Renal cortical epithelial cell (primary cell): ENCODE measurements around the gene IL13. TPM values are rescaled to one million over a fixed set of nuclear protein-coding genes. Genes with fewer than 3 reads are reported as not detected.

ENCODE experiments used
- DNase-seq: peaks from one replicate; pipeline ENCODE4 v3.0.0-alpha.2; 2011; ENCODE audit warnings: low read depth
- total RNA-seq: library from RNA; depleted of rRNA; stranded (reverse); fragments of >200 nt; gene quantifications from 2 replicates; pipeline ENCODE4 v1.2.3, GENCODE V29; 2014

IL13 gene
- total RNA-seq, 1 donor from 2014 or later: not detected

DNA sequence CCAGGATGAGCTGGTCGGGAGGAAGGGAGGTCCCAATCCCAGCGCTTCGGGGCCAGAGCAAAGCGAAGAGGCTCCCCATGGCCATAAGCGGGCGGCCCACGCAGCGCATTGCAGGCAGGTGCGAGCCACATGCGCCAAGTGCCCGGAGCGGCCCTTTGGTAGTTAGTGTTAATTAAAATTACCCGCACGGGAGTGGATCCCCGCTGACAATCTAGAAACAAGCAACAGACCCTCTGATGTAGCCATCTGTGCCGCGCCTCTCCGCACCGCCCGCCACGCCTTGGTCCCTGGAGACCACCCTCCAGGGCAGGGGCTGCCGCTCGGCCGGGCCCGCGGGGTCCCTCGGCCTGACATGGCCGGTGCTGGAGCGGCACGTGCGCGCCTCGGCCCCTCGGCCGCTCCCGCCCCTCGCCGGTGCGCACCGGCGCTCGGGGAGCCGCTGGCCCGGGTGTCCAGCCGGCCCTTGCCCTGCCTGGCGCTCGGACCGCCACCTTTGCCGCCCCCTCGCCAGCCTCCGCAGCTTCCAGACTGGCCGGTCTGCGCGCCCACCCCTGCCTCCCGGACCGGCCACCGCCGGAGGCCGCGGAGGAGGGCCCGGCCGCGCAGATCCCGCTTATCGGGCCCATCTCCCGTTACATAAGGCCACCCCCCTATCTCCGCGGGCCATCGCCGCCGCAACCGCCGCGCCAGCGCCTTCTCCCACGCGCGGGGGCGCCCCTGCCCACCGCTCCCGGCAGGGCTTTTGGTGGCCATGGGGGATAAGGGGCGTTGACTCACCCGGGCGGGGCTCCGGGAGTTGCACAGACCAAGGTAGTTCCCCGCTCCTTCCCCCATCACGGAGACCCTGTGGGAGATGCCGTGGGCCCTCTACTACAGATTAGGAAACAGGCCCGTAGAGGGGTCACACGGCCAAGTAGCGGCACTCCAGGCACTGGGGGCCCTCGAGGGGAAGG, 1.9 kb upstream of the IL13 start:
- no peak for DNase-seq

DNA sequence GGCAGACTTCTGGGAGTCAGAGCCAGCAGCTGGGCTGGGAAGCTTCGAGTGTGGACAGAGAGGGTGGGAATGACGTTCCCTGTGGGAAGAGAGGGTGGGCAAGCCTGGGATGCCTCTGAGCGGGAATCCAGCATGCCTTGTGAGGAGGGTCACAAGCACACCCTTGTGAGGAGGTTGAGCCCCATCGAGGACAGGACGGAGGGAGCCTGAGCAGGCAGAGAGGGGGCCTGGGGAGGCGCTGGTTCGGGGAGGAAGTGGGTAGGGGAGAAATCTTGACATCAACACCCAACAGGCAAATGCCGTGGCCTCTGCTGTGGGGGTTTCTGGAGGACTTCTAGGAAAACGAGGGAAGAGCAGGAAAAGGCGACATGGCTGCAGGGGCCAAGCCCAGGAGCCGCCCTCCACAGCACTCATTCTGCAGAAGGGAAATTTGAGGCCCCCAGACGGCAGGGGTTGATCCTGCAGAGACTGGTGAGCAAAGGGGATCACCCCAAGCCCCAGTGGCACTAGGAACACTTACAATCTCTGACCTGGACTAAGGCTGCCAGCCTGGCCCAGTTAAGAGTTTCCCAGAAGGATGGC, 1.1 kb upstream of the IL13 start:
- DNase-seq: no peak

DNA sequence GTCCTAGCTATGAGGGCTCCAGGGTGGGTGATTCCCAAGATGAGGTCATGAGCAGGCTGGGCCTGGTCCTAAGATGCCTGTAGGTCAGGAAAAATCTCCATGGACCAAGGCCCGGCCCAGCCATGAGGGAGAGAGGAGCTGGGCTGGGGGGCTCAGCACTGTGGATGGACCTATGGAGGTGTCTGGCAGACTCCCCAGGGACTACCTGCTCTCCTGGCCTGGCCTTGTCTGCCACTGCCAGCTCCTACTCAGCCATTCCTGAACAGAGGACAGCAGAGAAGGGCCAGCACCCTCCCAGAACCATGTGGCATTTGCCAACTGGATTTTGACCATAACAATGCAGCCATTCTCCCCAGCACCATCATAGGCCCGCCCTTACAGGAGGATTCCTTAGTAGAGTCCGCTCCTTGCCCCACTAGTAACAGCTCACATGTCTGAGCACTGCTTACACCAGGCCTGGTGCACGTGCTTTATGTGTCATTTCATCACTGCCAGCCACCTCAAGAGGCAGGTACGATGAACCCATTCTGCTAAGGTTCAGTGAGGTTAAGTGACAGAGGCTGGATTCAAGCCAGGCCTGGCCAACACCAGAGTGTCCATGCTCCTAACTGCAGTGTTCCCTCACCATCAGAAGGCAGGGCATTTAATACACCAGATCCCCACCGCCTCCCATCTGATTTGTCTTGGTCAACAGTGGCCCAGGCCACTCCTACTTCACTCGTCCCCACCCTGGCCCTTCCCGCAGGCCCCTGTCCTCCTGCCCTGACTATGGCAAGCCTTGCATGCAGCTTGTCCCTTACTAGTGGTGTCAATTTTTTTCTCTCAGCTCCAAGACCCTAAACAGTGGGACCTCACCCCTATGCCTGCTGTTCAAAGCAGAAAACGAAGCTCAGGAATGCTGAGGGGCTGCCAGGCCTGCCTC, 669 bp downstream of the IL13 start:
- DNase-seq: no peak

DNA sequence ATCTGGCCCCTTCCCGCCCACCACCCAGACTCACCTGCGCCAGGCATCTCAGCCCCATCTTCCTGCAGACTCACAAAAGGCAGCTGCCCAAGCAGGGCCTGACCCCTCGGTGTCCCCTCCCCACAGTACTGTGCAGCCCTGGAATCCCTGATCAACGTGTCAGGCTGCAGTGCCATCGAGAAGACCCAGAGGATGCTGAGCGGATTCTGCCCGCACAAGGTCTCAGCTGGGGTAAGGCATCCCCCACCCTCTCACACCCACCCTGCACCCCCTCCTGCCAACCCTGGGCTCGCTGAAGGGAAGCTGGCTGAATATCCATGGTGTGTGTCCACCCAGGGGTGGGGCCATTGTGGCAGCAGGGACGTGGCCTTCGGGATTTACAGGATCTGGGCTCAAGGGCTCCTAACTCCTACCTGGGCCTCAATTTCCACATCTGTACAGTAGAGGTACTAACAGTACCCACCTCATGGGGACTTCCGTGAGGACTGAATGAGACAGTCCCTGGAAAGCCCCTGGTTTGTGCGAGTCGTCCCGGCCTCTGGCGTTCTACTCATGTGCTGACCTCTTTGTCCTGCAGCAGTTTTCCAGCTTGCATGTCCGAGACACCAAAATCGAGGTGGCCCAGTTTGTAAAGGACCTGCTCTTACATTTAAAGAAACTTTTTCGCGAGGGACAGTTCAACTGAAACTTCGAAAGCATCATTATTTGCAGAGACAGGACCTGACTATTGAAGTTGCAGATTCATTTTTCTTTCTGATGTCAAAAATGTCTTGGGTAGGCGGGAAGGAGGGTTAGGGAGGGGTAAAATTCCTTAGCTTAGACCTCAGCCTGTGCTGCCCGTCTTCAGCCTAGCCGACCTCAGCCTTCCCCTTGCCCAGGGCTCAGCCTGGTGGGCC, 1.9 kb downstream of the IL13 start:
- DNase-seq: no peak

DNA sequence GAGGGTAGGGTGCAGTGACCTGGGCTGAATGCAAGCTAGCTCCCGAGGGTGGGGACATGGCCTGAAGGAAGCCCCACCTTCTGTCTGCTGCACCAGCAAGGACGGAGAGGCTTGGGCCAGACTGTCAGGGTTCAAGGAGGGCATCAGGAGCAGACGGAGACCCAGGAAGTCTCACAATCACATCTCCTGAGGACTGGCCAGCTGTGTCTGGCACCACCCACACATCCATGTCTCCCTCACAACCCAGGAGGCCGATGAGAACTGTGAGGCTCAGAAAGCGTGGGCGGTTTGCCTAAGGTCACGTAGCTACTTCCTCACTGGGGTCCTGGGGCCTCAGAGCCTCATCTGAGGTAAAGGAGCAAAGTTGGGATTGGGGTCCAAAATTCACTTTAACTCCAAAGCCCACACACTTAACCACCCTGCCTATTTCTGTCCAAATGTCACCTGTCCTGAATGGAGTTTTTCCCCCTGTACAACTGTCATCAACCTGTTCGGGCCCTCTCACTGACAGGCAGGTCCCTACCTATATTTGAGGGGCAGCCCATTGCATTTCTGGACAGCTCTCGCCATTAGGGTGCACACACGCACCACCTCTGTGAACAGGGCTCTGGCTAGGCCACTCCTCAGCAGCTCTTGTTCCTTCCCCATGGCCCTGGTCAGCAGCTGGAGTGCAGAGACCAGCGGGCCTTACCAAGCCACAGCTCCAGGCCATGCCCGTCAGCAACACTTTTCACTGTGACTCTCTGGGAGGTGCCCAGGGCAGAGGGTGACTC, 3.4 kb downstream of the IL13 start:
- no peak for DNase-seq

DNA sequence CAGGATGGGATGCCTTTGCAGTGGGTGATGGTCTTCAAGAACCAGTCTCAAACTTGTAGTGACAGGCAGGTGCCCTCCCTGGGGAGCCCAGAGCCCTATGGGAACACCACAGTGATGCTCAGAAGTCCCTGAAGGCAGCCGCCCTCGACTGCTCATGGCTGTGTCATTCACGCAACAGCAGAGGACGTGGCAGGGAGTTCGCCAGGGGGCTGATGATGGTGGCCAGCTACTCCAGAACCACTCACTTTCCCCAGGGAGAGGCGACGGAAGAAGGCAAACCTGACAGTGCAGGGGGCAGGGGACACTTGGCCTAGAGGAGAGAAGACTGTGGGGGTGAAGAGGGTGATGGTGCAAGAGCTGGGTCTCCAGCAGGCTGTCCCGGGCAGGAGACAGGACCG, 4.0 kb downstream of the IL13 start:
- no peak for DNase-seq

DNA sequence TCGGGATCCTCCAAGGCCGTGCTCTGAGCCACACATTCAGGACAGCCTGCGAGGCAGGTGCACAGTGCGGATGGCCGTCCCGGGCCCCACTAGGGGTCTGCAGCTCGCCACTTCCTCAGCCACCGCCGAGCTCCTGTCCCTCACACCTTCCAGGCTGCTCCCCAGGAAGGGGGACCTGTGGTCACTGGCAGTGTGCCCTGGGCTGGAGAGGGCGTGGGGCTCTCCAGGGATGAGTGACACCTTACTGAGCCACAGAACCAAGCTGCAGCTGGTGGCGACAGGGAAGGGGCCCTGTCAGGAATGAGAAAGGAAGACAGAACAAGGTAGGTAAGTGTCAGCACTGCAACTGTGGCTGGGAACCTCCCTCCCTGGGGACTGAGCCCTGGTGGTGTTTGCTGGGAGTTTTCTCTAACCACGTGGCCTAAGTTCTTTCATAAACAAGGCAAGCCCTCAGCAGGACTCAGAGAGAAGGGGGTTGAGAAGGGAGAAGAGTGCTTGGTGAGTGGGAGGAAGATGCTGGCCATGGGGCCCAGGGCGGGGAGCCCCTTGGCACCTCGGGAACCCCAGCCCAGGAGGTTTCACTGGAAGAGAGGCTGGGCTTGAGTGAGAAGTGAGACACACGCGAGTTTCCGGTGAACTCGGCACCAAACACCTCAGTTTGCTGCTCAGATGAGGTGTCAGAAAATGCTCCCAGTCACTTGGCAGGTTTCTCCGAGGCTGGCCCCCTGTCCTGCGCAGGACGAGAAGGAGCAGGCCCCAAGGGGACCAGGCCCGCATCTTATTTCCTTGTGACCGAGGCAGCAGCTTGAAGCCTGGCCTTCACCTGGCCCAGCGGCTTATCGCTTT, 5.2 kb downstream of the IL13 start:
- no peak for DNase-seq

DNA sequence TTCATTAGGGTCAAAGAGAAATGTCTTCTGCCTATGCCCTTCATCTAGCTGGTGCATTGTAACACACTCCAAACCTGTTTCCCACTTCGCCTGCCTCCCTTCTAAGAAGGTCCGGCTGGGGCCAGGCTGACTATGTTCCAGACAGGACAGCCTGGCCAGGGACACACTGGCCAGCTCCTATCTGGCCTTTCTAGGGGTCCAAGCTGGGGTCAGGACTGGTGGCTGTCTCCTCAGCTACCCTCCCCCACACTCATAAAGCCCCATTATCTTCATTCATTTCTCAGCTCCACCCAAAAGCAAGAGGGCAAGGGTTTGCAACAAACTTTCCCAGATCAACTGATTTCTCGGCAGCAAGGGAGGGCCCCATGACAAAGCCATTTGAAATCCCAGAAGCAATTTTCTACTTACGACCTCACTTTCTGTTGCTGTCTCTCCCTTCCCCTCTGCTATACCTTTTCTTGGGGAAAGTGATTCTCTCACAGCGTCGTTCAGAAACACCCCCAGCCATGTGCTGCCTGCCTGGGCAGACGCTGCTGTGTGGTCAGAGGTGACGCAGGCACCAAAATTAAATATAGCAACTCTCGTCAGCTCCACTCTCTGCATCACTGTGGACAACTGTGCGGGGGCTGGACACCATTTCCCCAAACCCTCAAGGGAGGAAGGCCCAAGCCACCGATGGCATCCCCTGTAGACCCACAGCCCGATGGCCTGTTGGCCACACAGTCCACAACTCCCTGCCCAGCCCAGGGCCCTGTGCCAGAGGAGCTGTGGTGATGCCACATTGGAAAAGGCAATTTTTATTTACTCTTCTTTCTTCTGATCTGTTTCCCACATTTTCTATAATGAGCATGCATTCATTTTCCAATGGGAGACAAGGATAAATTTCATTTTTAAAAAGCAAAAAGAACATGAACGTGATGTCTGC, 6.1 kb downstream of the IL13 start:
- no peak for DNase-seq

DNA sequence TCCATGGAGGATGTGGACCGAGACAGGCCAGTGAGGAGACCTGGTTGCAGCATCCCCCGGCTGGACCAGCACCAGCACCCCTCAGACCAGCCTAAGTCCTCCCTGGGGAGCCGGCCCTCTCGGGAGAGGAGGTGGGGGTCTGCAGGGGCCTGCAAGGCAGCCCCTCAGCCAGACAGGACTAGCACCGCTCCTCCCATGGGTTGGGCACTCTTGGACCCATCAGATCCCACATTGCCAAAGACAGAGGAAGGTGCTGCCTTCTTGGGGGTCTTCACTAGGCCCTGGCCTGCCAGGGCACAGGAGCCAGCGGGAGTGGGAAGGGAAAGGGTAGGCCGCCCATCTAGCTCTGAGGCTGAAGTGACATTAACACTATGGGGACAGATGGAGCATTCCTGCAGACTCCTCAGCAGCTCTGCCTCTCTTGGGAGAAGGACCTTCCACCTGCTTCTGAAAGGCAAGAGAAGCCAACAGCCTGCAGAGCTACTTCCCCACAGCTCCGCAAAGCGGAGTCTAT, 6.8 kb downstream of the IL13 start:
- DNase-seq: no peak

DNA sequence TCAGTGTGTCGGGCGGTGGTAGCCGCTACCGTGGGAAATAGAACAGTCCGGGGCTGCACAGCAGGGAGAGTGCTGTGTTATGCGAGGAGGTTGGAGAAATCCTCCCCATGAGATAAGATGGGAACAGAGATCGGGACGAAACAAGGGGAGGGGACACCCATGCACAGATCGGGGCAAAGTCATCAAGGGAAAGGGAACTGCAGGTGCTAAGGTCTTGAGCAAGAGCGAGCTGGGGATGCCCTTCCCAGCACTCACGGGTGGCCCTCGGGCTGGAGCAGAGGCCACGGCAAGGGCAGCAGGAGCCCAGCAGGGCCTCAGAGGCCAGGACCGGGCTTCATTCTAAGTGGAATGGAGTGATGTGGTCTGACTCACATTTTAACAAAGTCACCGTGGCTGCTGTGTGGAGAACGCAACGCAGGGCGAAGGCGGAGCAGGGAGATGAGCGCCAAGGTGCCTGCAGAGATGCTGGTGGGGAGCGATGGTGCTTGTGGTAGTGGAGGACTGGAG, 7.7 kb downstream of the IL13 start:
- DNase-seq: no peak

DNA sequence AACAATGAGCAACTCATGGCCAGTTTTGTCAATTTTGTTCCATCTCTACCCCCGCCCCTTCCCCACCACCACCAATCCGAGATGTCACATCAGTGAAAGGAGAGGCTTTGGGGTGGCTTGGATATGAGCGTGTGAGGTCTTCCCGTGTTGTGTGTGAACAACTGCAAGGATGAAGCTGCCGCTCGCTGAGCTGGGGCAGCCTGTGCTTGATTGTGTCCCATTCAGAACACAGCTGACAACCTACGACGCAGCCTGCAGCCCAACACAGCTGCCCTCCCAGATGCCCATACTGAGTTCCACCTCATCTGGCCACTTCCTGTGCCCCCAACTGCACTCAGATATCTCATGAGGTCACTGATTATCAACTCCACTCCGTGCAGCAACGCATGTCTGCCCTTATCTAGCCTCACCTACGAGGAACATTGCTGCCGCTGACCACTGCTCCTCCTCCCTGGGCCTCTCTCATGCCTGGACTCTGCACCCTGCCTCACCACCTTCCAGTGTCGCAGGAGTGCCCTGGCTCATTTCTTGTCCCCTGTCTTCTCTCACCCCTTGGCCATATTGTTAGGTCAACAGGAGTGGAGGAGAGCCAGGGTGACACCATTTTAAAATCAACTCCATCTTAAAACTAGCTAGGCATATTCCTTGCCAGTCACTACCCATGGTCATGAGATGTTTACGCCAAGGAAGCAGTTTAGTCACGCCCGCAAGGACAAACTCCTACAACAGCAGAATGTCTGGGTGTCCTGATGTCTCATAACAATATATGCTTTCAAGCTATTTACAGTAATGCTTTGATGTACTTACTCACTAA, 8.5 kb downstream of the IL13 start:
- no peak for DNase-seq

DNA sequence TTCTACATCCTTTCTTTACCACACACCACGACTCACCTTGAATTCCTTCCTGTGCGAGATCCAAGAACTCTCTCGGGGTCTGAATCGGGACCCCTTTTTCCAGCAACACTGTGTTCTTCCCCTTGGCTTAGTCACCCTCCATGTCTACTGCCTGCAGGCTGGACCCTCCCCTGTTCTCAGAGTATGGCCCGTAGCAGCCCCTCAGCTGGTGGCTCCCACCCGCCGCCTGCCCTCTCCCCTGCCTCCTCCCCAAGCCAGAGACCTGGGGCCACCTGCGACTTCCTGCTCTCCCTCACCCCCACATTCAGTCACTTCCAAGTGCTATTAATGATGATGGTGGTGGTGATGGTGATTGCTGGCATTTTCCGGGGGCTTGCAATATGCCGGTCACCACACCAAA, 9.3 kb downstream of the IL13 start:
- no peak for DNase-seq

DNA sequence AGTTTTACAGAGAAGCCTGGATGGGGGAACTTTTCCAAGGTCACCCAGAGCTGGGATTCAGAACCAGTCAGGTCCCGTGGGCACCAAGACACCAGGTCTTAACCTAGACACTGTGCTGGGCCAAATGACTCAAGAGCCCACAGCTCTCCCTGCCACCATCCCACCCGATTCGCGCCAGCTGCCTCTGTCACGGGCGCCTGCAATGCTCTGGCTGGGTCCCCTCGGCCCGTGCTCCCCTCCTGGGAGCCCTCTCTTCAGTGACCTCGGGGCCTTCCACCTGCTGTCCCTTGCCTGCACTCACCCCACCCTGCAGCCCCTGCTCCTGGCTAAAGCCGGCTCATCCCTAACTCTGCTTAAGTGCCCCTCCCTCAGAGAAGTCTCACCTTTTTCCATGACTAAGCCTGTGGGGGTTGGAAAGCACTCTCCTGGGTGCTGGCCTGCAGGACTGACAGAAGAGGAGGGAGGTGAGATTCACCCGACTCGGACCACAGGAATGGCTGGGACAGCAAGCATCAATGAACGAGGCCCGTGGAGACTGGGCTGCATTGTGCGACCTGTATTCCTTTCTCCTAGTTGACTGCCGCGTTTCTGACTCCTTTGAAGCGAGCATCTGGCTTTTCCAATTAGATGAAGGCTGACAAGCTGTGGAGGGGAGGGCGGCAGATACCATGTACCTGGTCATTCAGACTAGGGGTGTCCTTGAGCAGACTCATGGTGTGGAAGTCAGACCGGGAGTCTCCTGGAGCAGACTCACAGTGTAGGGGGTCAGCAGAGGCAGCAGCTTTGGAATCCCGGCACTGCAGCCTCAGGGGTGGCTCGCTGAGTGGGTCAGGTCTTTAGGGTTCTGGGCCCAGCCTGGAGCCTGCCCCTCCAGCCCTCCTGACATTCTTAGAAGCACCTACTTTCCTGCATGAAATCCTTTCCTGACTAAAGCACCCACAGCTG, 10.1 kb downstream of the IL13 start:
- no peak for DNase-seq

DNA sequence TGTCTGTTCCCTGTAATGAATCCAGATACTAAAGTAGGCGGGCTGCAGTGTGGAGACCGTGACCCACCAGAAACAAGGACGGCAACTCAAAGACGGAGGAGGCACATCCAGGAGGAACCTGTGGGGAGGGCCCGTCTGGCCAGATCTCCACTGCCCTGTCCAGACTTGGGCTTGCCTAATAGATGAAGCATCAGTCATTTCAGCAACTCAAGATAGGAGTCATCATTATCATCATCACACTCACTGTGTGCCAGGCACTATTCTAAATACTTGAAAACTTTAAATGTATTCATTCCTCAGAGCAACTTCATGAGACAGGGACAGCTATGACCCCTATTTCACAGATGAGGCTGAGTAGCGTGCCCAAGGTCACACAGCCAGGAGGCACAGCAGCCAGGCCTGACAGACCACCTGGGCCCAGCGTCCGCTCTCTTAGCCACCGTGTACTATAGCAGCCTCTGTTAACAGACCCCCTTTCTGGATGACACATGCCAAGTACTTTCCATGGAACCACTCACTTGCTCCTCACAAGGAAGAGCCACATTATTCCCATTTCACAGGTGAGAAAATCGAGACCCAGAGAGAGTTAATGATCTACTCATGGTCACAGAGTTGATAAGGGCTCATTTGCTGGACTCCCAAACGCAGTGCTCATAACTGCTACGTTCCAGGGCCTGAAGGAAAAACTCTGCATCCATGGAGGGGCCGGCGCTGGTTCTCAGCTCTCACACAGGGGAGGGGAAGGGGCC, 10.9 kb downstream of the IL13 start:
- DNase-seq: no peak

DNA sequence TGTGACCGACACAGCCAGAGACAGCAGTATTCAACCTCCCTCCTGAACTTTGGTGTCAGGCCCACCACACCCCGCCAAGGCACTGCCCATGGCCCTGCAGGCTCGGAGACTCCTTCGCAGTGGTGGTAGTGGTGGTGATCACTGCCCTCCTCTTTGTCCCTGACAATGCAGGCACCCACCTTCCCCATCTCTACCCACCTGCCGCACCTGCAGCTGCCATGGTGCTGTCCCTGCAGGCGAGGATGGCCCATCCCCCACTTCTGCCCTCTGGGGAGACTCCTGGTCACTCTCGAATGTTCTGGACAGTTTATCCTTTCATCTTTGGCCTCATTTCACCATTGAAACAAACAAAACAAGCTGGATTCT, 11.5 kb downstream of the IL13 start:
- no peak for DNase-seq
